DND-41 (cell line): ENCODE measurements around the gene EXOC3L1.

Source experiments
- CTCF ChIP-seq: IDR thresholded peaks from 2 replicates; pipeline ENCODE4 v1.5.1; 2012; ENCODE audit warnings: borderline replicate concordance, low read length, moderate library complexity, mild to moderate bottlenecking; ENCODE audit not compliant: poor library complexity, severe bottlenecking; ENCODE audit errors: extremely low read depth
- EZH2 ChIP-seq: IDR thresholded peaks from 3 replicates; pipeline ENCODE4 v1.6.1; 2012; ENCODE audit warnings: borderline replicate concordance, low read depth, mild to moderate bottlenecking, moderate library complexity, low read length, inconsistent platforms; ENCODE audit not compliant: severe bottlenecking

- no peak for TF ChIP-seq CTCF
- no peak for TF ChIP-seq EZH2
These were observed 34.1 kb upstream of the EXOC3L1 start for GRCh38 chr16:67223992-67224391.
